DND-41 (cell line): ENCODE measurements around the gene TPPP3.

Experiments used
- EZH2 ChIP-seq: IDR thresholded peaks from 3 replicates; pipeline ENCODE4 v1.6.1; 2012; ENCODE audit warnings: borderline replicate concordance, low read depth, mild to moderate bottlenecking, moderate library complexity, low read length, inconsistent platforms; ENCODE audit not compliant: severe bottlenecking
- TF ChIP-seq, protein P1 (sequence below): IDR thresholded peaks from 2 replicates; pipeline ENCODE4 v1.5.1; 2012; ENCODE audit warnings: borderline replicate concordance, low read length, moderate library complexity, mild to moderate bottlenecking; ENCODE audit not compliant: poor library complexity, severe bottlenecking; ENCODE audit errors: extremely low read depth

DNA sequence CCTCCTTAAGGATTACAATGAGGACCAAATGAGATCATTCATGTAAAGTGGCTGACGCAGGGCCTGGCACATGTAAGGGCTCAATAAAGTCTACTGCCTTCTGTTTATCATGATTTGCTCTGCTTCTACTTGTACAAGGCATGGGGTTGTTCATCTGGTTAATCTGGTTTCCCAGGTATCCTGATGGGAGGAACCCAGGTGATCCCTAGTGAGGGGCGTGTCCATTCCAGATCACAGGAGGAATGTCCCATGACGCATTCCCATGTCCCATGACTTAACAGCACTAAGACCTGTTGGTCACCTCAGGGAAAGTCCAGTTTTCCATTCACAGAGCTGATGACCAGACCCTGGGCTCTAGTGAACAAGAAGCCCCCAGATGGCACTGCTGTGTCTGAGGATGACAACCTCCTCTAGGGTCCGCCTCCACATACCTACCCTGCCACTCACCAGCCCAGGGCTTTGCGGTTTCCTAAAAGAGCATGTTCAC, 11.5 kb upstream of the TPPP3 start:
- TF ChIP-seq, protein P1, sequence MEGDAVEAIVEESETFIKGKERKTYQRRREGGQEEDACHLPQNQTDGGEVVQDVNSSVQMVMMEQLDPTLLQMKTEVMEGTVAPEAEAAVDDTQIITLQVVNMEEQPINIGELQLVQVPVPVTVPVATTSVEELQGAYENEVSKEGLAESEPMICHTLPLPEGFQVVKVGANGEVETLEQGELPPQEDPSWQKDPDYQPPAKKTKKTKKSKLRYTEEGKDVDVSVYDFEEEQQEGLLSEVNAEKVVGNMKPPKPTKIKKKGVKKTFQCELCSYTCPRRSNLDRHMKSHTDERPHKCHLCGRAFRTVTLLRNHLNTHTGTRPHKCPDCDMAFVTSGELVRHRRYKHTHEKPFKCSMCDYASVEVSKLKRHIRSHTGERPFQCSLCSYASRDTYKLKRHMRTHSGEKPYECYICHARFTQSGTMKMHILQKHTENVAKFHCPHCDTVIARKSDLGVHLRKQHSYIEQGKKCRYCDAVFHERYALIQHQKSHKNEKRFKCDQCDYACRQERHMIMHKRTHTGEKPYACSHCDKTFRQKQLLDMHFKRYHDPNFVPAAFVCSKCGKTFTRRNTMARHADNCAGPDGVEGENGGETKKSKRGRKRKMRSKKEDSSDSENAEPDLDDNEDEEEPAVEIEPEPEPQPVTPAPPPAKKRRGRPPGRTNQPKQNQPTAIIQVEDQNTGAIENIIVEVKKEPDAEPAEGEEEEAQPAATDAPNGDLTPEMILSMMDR, result no peak
- no peak for TF ChIP-seq EZH2
